GM06990 (cell line): ENCODE results near the gene MACROH2A1.
A peak's percentile ranks its signal among the peaks of the same experiment; 100 is the strongest.

Experiments used
- DNase-seq: peaks from one replicate; pipeline ENCODE4 v3.0.0-alpha.2; 2011; ENCODE audit not compliant: insufficient read length; ENCODE audit errors: extremely low read depth
- H3K27me3 ChIP-seq: replicated peaks from 2 replicates; pipeline ENCODE4 v1.6.0; 2011; ENCODE audit warnings: low read length; ENCODE audit not compliant: control insufficient read depth, insufficient read depth
- H3K36me3 ChIP-seq: 2 replicates; pipeline ENCODE4 v1.5.1; 2011; ENCODE audit warnings: low read length; ENCODE audit not compliant: control insufficient read depth, insufficient read depth
- H3K4me3 ChIP-seq: replicated peaks from 2 replicates; pipeline ENCODE4 v1.5.1; 2011; ENCODE audit warnings: low read depth, mild to moderate bottlenecking, control low read depth, low read length
- CTCF ChIP-seq: IDR thresholded peaks from 2 replicates; pipeline ENCODE4 v1.5.1; 2011; ENCODE audit warnings: low read length, control low read depth, mild to moderate bottlenecking, inconsistent platforms; ENCODE audit not compliant: insufficient read depth, poor library complexity, severe bottlenecking

Gene MACROH2A1

GRCh38 chr5:135398855-135399793 lies at the start of gene MACROH2A1:
Gene MACROH2A1 (minus strand): TSS chr5:135399231. CDS start chr5:135389093, 10,138 bp downstream.
- no peak for TF ChIP-seq CTCF
- peak; percentile 90 for DNase-seq
- H3K27me3 ChIP-seq, result no peaks in the 10 kb centered on the region
- peak within 1 kb of the TSS; percentile 85 for H3K4me3 ChIP-seq
- H3K36me3 ChIP-seq, result no peaks in the 10 kb centered on the region

- no peak overlapping the region for H3K4me3 ChIP-seq
- no peak for TF ChIP-seq CTCF
- DNase-seq, result no peak
- H3K27me3 ChIP-seq, result no peaks in the 10 kb centered on the region
- H3K36me3 ChIP-seq, result no peaks in the 10 kb centered on the region
These were observed 49.2 kb upstream of the MACROH2A1 start for GRCh38 chr5:135448071-135448739.

- TF ChIP-seq CTCF, result no peak
- Histone ChIP-seq H3K4me3 (no peak within 1 kb of the TSS), H3K36me3 (no peaks in the 10 kb centered on the region), H3K27me3 (no peaks in the 10 kb centered on the region)
- DNase-seq, result no peak
These were observed 48.4 kb upstream of the MACROH2A1 start, which contains the start of gene DCANP1 for GRCh38 chr5:135447298-135447929. Gene DCANP1 (minus strand): TSS chr5:135447348. CDS start chr5:135447108, 240 bp downstream.

- no peaks in the 10 kb centered on the region for H3K36me3 ChIP-seq
- no peak for TF ChIP-seq CTCF
- no peaks in the 10 kb centered on the region for H3K27me3 ChIP-seq
- DNase-seq, result no peak
- H3K4me3 ChIP-seq, result no peak overlapping the region
These were observed 47.6 kb upstream of the MACROH2A1 start for GRCh38 chr5:135446615-135447014.

GRCh38 chr5:135446206-135446605 lies 47.2 kb upstream of the MACROH2A1 start:
- no peaks in the 10 kb centered on the region for H3K36me3 ChIP-seq
- no peak for TF ChIP-seq CTCF
- H3K27me3 ChIP-seq, result no peaks in the 10 kb centered on the region
- DNase-seq, result no peak
- no peak overlapping the region for H3K4me3 ChIP-seq
